HepG2 (cell line): Measurements from ENCODE around the gene HOXC9. TPM values are rescaled to one million over a fixed set of nuclear protein-coding genes. Genes with fewer than 3 reads are reported as not detected.

Source experiments
- ATAC-seq: fragments of 200-7000 bp; cut with Tn5 transposase; 3 replicates; pipeline ENCODE4 v1.9.1; 2020; ENCODE audit warnings: mild to moderate bottlenecking, moderate library complexity
- BruUV-seq: library from RNA; stranded (reverse); fragments of 400-500 nt; replicated peaks from 2 replicates; lab custom pipeline; 2021; lab: Mats Ljungman, UMichigan
- CTCF ChIA-PET: fragments of 300-600 bp; formaldehyde crosslinking; extraction: SDS; loops from one replicate; lab custom pipeline; 2021; ENCODE audit warnings: low total read pairs, inconsistent platforms, low intra/inter-chr PET ratio; lab: Yijun Ruan, JAX
- POLR2A ChIA-PET: fragments of 350-600 bp; sonication (Branson Sonifier 250); formaldehyde crosslinking; loops from one replicate; lab custom pipeline; 2020; ENCODE audit warnings: antibody characterized with exemption, inconsistent platforms; lab: Yijun Ruan, JAX
- DNase-seq: peaks from one replicate; pipeline ENCODE4 v3.0.0-alpha.2; 2015; ENCODE audit warnings: low spot score
- FAIRE-seq: peaks from 3 replicates; lab custom pipeline; 2011; peaks lifted over from hg19 to GRCh38; lab: Jason Lieb, UNC
- H2AFZ ChIP-seq: one replicate; pipeline ENCODE4 v1.6.1; 2011; ENCODE audit warnings: low read length, inconsistent platforms
- H3K27ac ChIP-seq: fragments of 300-600 bp; 3 replicates; pipeline ENCODE4 v1.8.0; 2011; ENCODE audit warnings: mixed run types, mild to moderate bottlenecking, mixed read lengths, low read length, inconsistent platforms; ENCODE audit not compliant: insufficient read depth; ENCODE audit errors: extremely low read length
- H3K27me3 ChIP-seq, 2 experiments: fragments of 200-600 bp in 1 of 2; 2 replicates in 1 of 2; 3 replicates in 1 of 2; pipeline versions ENCODE4 v1.6.0 to v1.8.0; 2011; ENCODE audit warnings: low read length in 2 of 2, mild to moderate bottlenecking in 2 of 2, moderate library complexity in 2 of 2, inconsistent platforms in 1 of 2; ENCODE audit not compliant: insufficient read depth in 2 of 2, control insufficient read depth in 1 of 2
- H3K36me3 ChIP-seq, 2 experiments: fragments of 200-600 bp in 1 of 2; replicated peaks in 1 of 2; 2 replicates in 1 of 2; 3 replicates in 1 of 2; pipeline versions ENCODE4 v1.5.1 to v1.8.0; 2011; ENCODE audit warnings: low read length in 2 of 2, inconsistent platforms in 1 of 2; ENCODE audit not compliant: insufficient read depth in 2 of 2, control insufficient read depth in 1 of 2
- H3K4me1 ChIP-seq: 2 replicates; pipeline ENCODE4 v1.5.1; 2012; ENCODE audit warnings: low read length, inconsistent platforms; ENCODE audit not compliant: insufficient read depth
- H3K4me2 ChIP-seq: 2 replicates; pipeline ENCODE4 v1.6.0; 2011; ENCODE audit warnings: low read depth, low read length, inconsistent platforms
- H3K4me3 ChIP-seq, 3 experiments: fragments of 200-600 bp in 1 of 3; sonication (generic), shearing (Covaris generic) in 1 of 3; replicated peaks in 1 of 3; 2 replicates each; pipeline ENCODE4 v1.5.1; 2011 to 2016; ENCODE audit warnings: low read length in 3 of 3, inconsistent platforms in 2 of 3, low read depth in 2 of 3, mild to moderate bottlenecking in 2 of 3, control low read depth in 1 of 3, mixed read lengths in 1 of 3; ENCODE audit not compliant: insufficient read depth in 1 of 3
- H3K79me2 ChIP-seq: one replicate; pipeline ENCODE4 v1.6.1; 2011; ENCODE audit warnings: low read length, inconsistent platforms; ENCODE audit not compliant: insufficient read depth
- H3K9ac ChIP-seq: 2 replicates; pipeline ENCODE4 v1.6.0; 2011; ENCODE audit warnings: mild to moderate bottlenecking, low read depth, low read length, inconsistent platforms; ENCODE audit not compliant: insufficient read depth
- H3K9me3 ChIP-seq: 2 replicates; pipeline ENCODE4 v1.5.1; 2012; ENCODE audit warnings: mild to moderate bottlenecking, low read length
- H4K20me1 ChIP-seq: 2 replicates; pipeline ENCODE4 v1.6.0; 2011; ENCODE audit warnings: inconsistent platforms, mild to moderate bottlenecking, low read length, moderate library complexity; ENCODE audit not compliant: insufficient read depth
- EZH2 ChIP-seq: conservative IDR thresholded peaks from 2 replicates; pipeline ENCODE4 v1.6.1; 2012; ENCODE audit warnings: mild to moderate bottlenecking, low read depth, low read length, moderate library complexity
- GABPB1 ChIP-seq: IDR thresholded peaks from 2 replicates; pipeline ENCODE4 v1.6.1; 2016; ENCODE audit warnings: mild to moderate bottlenecking, missing genetic modification reagents, moderate library complexity, missing compliant biosample characterization
- KDM2A ChIP-seq: sonication (generic); formaldehyde crosslinking; IDR thresholded peaks from 2 replicates; pipeline ENCODE4 v1.4.0; 2020; ENCODE audit warnings: low read depth, missing genetic modification reagents, borderline replicate concordance
- MAFK ChIP-seq, 2 experiments: IDR thresholded peaks in 1 of 2; conservative IDR thresholded peaks in 1 of 2; 2 replicates each; pipeline ENCODE4 v1.6.1; 2011; ENCODE audit warnings: improper control_type of control experiment in 2 of 2, low read length in 2 of 2
- NKX3-1 ChIP-seq: sonication (generic); formaldehyde crosslinking; IDR thresholded peaks from 2 replicates; pipeline ENCODE4 v1.5.0; 2020; ENCODE audit warnings: missing genetic modification reagents
- PHF8 ChIP-seq: sonication (generic); formaldehyde crosslinking; IDR thresholded peaks from 2 replicates; pipeline ENCODE4 v1.5.0; 2020; ENCODE audit warnings: missing genetic modification reagents
- POLR2G ChIP-seq: fragments of 200-400 bp; formaldehyde crosslinking; IDR thresholded peaks from 2 replicates; pipeline ENCODE4 v1.6.1; 2018; ENCODE audit warnings: mild to moderate bottlenecking, low read depth, low read length, moderate library complexity
- RBFOX2 ChIP-seq: fragments of 200-400 bp; formaldehyde crosslinking; IDR thresholded peaks from 2 replicates; pipeline ENCODE4 v1.6.1; 2017; ENCODE audit warnings: low read depth, mild to moderate bottlenecking, low read length
- UBTF ChIP-seq: sonication (generic); formaldehyde crosslinking; IDR thresholded peaks from 2 replicates; pipeline ENCODE4 v1.4.0; 2020; ENCODE audit warnings: mild to moderate bottlenecking, missing genetic modification reagents
- ZBTB43 ChIP-seq: sonication (generic); formaldehyde crosslinking; conservative IDR thresholded peaks from 2 replicates; pipeline ENCODE4 v1.4.0; 2020; ENCODE audit warnings: missing genetic modification reagents
- ZFX ChIP-seq: sonication (generic); formaldehyde crosslinking; IDR thresholded peaks from 2 replicates; pipeline ENCODE4 v1.4.0; 2020; ENCODE audit warnings: mild to moderate bottlenecking, low read depth, missing genetic modification reagents, moderate library complexity
- ZFY ChIP-seq: sonication (generic); formaldehyde crosslinking; IDR thresholded peaks from 2 replicates; pipeline ENCODE4 v1.4.0; 2020; ENCODE audit warnings: missing genetic modification reagents
- ZNF274 ChIP-seq: sonication (generic); formaldehyde crosslinking; IDR thresholded peaks from 2 replicates; pipeline ENCODE4 v1.5.1; 2020; ENCODE audit warnings: mild to moderate bottlenecking, missing genetic modification reagents
- ZNF775 ChIP-seq: sonication (generic); formaldehyde crosslinking; IDR thresholded peaks from 2 replicates; pipeline ENCODE4 v1.4.0; 2020; ENCODE audit warnings: missing genetic modification reagents, mild to moderate bottlenecking, moderate library complexity, borderline replicate concordance
- WGBS: methylation state at CpG from one replicate; pipeline ENCODE4 v1.1.6; 2017; ENCODE audit warnings: low lambda C conversion rate; 5-methylcytosine and 5-hydroxymethylcytosine counted together
- in situ Hi-C: cut with HindIII; loops from 2 replicates; pipeline ENCODE4 v1.10.0; 2017; ENCODE audit warnings: low pct_unique_long_range_greater_than_20kb; ENCODE audit not compliant: extremely low pct_ligation_motif_present
- intact Hi-C: fragments of 100-400 bp; cut with micrococcal nuclease; formaldehyde crosslinking; loops from one replicate; pipeline ENCODE4 v1.10.0; 2022; ENCODE audit not compliant: unreplicated experiment
- polyA plus RNA-seq, 8 experiments: library from polyadenylated mRNA; depleted of rRNA in 3 of 8; stranded (reverse) in 7 of 8; unstranded in 1 of 8; fragments of >200 nt; fragmentation: Illumina TruSeq in 4 of 8; extraction: Trizol in 4 of 8; gene quantifications; 2 replicates each; pipeline versions ENCODE4 v1.2.1 to v1.2.3, GENCODE V29; 2011 to 2016; ENCODE audit warnings: low read depth in 4 of 8, missing spikeins in 1 of 8, mixed read lengths in 1 of 8; ENCODE audit not compliant: insufficient read depth in 1 of 8
- total RNA-seq, 5 experiments: library from RNA; depleted of rRNA; stranded (reverse); fragments of >200 nt; fragmentation: Illumina TruSeq; extraction: Trizol; gene quantifications; 2 replicates each; pipeline ENCODE4 v1.2.3, GENCODE V29; 2016; ENCODE audit warnings: low read depth in 1 of 5

Gene HOXC9
- total and polyA plus RNA-seq, 2 of the 13 experiments (the other 11 are each of a cell fraction or from before 2014, with no cell fraction given): 0.11 to 1.1 TPM

GRCh38 chr12:54004841-54005530, 5.0 kb downstream of the HOXC9 start:
- BruUV-seq: no TSS peak
- peak; percentile 56 for TF ChIP-seq ZFY
- peak; percentile 44; the same call in 1 of the 2 replicates for TF ChIP-seq UBTF
- TF ChIP-seq MAFK (conservative IDR thresholded peaks at IDR 0.05 in 1 of 2, IDR thresholded peaks at IDR 0.05 in 1 of 2; ENCODE audit: low read length in 2 of 2): no peak
- TF ChIP-seq PHF8 (CRISPR knock-in tag): peak; percentile 36; the same call in 1 of the 2 replicates
- peak; percentile 79 for TF ChIP-seq ZFX (CRISPR knock-in tag)
- peak; percentile 73; the same call in 1 of the 2 replicates for TF ChIP-seq GABPB1 (CRISPR knock-in tag)
- no peak for TF ChIP-seq ZNF274 (CRISPR knock-in tag)
- TF ChIP-seq ZBTB43: no peak
- TF ChIP-seq RBFOX2: peak; percentile 50; the same call in 1 of the 2 replicates
- peak; percentile 40; the same call in 1 of the 2 replicates for TF ChIP-seq POLR2G
- TF ChIP-seq KDM2A (CRISPR knock-in tag): peak; percentile 19; the same call in 1 of the 2 replicates
- 0 out of 2 replicates have a peak, but pooled peaks have one; percentile 11 for TF ChIP-seq EZH2
- TF ChIP-seq ZNF775 (CRISPR knock-in tag): no peak
- TF ChIP-seq NKX3-1 (CRISPR knock-in tag): no peak

More at GRCh38 chr12:54004841-54005530, 5.0 kb downstream of the HOXC9 start:
- ATAC-seq (peak; percentile 32; the same call in 2 of the 3 replicates), FAIRE-seq (no peak), DNase-seq (no peak)
- in situ Hi-C loops (no loop called here), intact Hi-C loops (loop anchor here (10.0 kb wide), 1 partner anchor 360 kb away; the partner anchor contains the start of gene GPR84)
- Histone ChIP-seq H4K20me1 (no peaks in the 10 kb centered on the region), H3K4me1 (peaks cover 30% of the 10 kb centered on the region), H3K9me3 (no peaks in the 10 kb centered on the region), H3K4me2 (peak overlapping the region; percentile 73), H3K4me3 (peak overlapping the region in 1 of 3 experiments; percentile 42; a peak in 3 of 6 replicates), H2AFZ (no peak overlapping the region), H3K9ac (peak overlapping the region; percentile 1; the same call in 1 of the 2 replicates), H3K36me3 (no peaks in the 10 kb centered on the region), H3K27me3 (peaks cover 28 to 91% of the 10 kb centered on the region in 2 experiments), H3K79me2 (no peaks in the 10 kb centered on the region), H3K27ac (no peak overlapping the region)
- 25% methylated on average over 30 of the region's 31 CpGs for WGBS
- ChIA-PET POLR2A (interaction anchor here (0.7 to 1.4 kb wide), 3 partner anchors 190 to 275 kb away, joined by 3 read pairs; partner anchors contain the start of genes CBX5 and HNRNPA1), CTCF (interaction anchor here (1.4 to 3.3 kb wide), 4 partner anchors 187 to 210 kb away, joined by 9 to 48 read pairs (median 20); no protein-coding TSS in a partner anchor)
